Progenitor cell of endocrine pancreas (in vitro differentiated cells): ENCODE data around the gene SOX6. TPM values are rescaled to one million over a fixed set of nuclear protein-coding genes. Genes with fewer than 3 reads are reported as not detected.

Experiments
- DNase-seq: peaks from one replicate; pipeline ENCODE4 v3.0.0; 2021; ENCODE audit warnings: low spot score; ENCODE audit not compliant: unreplicated experiment
- H3K27ac Mint-ChIP-seq: 2 replicates; pipeline ENCODE4 v1.8.0; 2021; ENCODE audit warnings: mild to moderate bottlenecking, moderate library complexity, mixed read lengths
- H3K27me3 Mint-ChIP-seq: 2 replicates; pipeline ENCODE4 v1.8.0; 2021; ENCODE audit warnings: mixed read lengths
- H3K36me3 Mint-ChIP-seq: 2 replicates; pipeline ENCODE4 v1.8.0; 2022; ENCODE audit warnings: mixed read lengths; ENCODE audit not compliant: insufficient read depth
- H3K4me1 Mint-ChIP-seq: 2 replicates; pipeline ENCODE4 v1.8.0; 2021; ENCODE audit warnings: low read depth, mixed read lengths
- H3K4me3 Mint-ChIP-seq: 2 replicates; pipeline ENCODE4 v1.8.0; 2021; ENCODE audit warnings: low read depth, mild to moderate bottlenecking, moderate library complexity, mixed read lengths
- H3K9me3 Mint-ChIP-seq: 2 replicates; pipeline ENCODE4 v1.8.0; 2021; ENCODE audit warnings: low read depth, mixed read lengths
- total RNA-seq: library from RNA; stranded (reverse); gene quantifications from 2 replicates; pipeline ENCODE4 v1.2.1, GENCODE V29; 2021
- TF ChIP-seq, protein P1 (sequence below): fragments of 200-600 bp; sonication (generic); IDR thresholded peaks from one replicate; pipeline ENCODE4 v1.5.0; 2021; ENCODE audit warnings: antibody characterized with exemption, mild to moderate bottlenecking; ENCODE audit not compliant: unreplicated experiment

Gene SOX6
- total RNA-seq, 1 donor from 2014 or later: 34.9 TPM

DNA sequence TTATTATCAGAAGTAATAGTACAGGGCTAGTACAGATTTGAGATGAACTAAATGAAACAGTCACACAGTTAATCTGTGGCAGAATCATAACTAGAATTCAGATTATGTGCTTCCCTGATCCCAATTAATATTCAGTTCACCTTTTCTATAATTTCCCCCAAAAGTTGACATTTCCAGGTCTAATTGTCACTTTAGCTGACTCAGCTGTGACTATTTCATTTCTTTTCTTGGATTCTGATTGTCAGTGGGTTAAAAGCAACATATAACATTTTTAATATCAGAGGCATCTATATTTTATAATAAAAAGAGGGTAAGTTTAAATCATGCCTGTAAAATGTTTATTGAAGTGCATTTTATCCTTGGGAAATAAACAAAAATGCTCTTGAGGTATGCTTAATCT is 28.8 kb upstream of the SOX6 start:
- H3K27me3 Mint-ChIP-seq: peaks cover 8% of the 10 kb centered on the region
- no peak for DNase-seq
- H3K9me3 Mint-ChIP-seq: peaks cover under 1% of the 10 kb centered on the region
- TF ChIP-seq, protein P1, sequence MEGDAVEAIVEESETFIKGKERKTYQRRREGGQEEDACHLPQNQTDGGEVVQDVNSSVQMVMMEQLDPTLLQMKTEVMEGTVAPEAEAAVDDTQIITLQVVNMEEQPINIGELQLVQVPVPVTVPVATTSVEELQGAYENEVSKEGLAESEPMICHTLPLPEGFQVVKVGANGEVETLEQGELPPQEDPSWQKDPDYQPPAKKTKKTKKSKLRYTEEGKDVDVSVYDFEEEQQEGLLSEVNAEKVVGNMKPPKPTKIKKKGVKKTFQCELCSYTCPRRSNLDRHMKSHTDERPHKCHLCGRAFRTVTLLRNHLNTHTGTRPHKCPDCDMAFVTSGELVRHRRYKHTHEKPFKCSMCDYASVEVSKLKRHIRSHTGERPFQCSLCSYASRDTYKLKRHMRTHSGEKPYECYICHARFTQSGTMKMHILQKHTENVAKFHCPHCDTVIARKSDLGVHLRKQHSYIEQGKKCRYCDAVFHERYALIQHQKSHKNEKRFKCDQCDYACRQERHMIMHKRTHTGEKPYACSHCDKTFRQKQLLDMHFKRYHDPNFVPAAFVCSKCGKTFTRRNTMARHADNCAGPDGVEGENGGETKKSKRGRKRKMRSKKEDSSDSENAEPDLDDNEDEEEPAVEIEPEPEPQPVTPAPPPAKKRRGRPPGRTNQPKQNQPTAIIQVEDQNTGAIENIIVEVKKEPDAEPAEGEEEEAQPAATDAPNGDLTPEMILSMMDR: no peak
- no peak overlapping the region for H3K4me3 Mint-ChIP-seq
- no peaks in the 10 kb centered on the region for H3K36me3 Mint-ChIP-seq
- no peak overlapping the region for H3K27ac Mint-ChIP-seq
- H3K4me1 Mint-ChIP-seq: no peaks in the 10 kb centered on the region

DNA sequence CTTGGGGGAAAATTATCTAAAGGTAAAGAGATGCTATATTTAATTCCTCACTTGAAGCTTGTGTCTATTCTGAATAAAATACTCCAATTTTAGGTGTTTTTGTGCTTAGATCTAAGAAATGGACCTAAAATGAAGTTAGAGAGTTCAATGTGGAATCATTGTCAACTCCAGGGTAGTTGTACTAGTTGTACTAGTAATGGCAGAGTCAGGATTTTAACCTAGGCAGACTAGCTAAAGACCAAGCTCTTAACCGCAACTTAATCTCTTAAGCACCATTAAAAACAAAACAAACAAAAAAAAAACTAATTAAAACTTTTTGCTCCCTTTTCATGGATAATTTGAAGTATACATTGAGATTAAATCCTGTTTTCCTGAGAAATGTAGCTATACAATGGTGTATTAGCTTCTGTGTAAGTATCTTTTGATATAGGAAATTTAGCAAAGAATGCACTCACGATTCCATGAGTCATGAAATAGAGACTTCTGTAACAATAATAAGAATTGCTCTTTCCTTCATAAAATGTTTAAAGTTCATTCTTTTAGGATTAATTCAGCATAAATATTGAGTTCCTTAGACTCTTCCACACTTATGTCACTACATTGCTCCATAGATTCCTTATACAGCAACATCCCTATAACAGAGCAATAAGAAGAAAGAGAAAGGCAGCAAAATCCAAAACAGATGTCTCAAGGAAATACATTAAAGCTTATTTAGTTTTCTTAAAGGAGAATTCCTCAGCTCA is 26.5 kb upstream of the SOX6 start:
- Mint-ChIP-seq H3K27me3 (peaks cover 8% of the 10 kb centered on the region), H3K36me3 (no peaks in the 10 kb centered on the region), H3K4me3 (no peak overlapping the region), H3K9me3 (no peaks in the 10 kb centered on the region), H3K4me1 (no peaks in the 10 kb centered on the region), H3K27ac (no peak overlapping the region)
- no peak for DNase-seq
- TF ChIP-seq, protein P1: no peak

DNA sequence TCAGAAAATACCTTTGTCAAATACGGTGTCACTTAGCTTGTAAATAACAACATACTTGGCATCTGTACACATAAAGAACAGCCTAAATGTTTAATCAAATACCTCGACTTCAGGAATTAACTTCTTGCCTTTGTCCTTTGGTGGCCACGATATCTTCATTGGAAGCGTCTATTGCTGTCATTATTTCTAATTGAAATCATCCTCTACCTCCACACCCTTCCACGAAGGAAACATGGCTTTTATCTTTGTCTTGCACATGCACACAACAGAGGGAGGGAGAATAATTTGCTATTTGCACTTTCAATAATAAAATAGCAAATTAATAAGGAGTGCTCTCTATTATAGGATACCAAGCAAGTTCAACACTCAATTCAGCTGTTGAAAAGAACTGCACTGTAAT is 25.8 kb upstream of the SOX6 start:
- TF ChIP-seq, protein P1: no peak
- Mint-ChIP-seq H3K4me1 (no peaks in the 10 kb centered on the region), H3K4me3 (no peak overlapping the region), H3K9me3 (no peaks in the 10 kb centered on the region), H3K27me3 (peaks cover 8% of the 10 kb centered on the region), H3K27ac (no peak overlapping the region), H3K36me3 (no peaks in the 10 kb centered on the region)
- DNase-seq: no peak

DNA sequence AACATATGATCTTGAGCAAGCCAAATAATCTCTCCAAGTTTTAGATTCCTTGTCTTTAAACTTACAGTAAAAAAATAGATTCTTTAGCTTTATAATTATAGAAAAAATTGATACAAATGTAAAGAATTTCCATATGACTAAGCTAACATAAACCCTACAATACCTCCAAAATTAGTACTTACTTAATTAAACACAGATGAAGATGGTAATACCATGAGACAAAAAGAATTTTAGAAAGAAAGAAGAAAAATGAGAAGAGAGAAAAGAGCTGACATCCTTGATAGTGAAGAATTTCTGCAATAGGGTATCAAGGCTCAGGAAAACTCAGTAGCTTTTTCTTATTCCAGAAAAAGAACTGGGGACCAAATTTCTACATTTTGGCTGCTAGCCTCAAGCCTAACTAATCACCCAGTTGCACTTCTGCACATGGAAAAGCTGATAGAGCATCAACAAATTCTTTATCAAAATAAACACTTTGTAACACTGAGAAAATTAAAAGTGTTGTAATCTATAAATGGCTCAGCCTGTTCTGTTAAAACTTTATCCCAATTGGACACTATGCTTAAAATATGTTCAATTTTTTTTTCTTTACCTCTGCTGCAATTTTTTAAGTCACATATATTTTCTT is 24.7 kb upstream of the SOX6 start:
- H3K4me1 Mint-ChIP-seq: no peaks in the 10 kb centered on the region
- no peaks in the 10 kb centered on the region for H3K9me3 Mint-ChIP-seq
- no peak overlapping the region for H3K27ac Mint-ChIP-seq
- peaks cover 6% of the 10 kb centered on the region for H3K27me3 Mint-ChIP-seq
- TF ChIP-seq, protein P1: no peak
- H3K36me3 Mint-ChIP-seq: no peaks in the 10 kb centered on the region
- no peak overlapping the region for H3K4me3 Mint-ChIP-seq
- no peak for DNase-seq

DNA sequence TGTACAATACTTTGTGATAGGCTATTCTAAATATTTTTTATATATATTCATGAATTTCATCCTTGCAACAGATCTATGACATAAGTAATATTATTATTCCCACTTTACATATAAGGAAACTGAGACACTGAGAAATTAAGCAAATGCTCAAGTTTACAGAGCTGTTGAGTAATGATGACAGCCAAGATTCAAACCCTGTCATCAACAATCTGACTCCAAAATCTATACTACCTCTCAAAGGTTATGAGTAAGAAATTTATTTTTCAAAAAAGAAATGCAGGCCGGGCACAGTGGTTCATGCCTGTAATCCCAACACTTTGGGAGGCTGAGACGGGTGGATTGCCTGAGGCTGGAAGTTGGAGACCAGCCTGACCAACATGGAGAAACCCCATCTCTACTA is 22.6 kb upstream of the SOX6 start:
- DNase-seq: no peak
- Mint-ChIP-seq H3K27me3 (peaks cover 6% of the 10 kb centered on the region), H3K27ac (no peak overlapping the region), H3K36me3 (no peaks in the 10 kb centered on the region), H3K4me3 (no peak overlapping the region), H3K4me1 (no peaks in the 10 kb centered on the region), H3K9me3 (peaks cover 2% of the 10 kb centered on the region)
- TF ChIP-seq, protein P1: no peak
